Heart left ventricle (tissue), 16 donors: ENCODE results near the gene PIAS4. TPM values are rescaled to one million over a fixed set of nuclear protein-coding genes. Genes with fewer than 3 reads are reported as not detected.
A peak's percentile ranks its signal among the peaks of the same experiment; 100 is the strongest.

ENCODE experiments used
- ATAC-seq, 4 donors: fragments of 200-7000 bp; cut with Tn5 transposase; one replicate each; pipeline ENCODE4 v1.9.1; 2020 to 2022; ENCODE audit warnings: moderate library complexity in 4 of 4, mild to moderate bottlenecking in 3 of 4, moderate number of reproducible peaks in 1 of 4
- DNase-seq, 5 donors: peaks; one replicate each; pipeline ENCODE4 v3.0.0-alpha.2; 2020
- H3K27ac ChIP-seq, 12 donors: fragments of 200-600 bp; sonication (generic) in 4 of 12; one replicate each; pipeline versions ENCODE4 v1.5.0 to v1.8.0; 2016 to 2022; ENCODE audit warnings: mild to moderate bottlenecking in 2 of 12
- H3K27me3 ChIP-seq, 9 donors: fragments of 200-600 bp; sonication (generic) in 2 of 9; one replicate each; pipeline versions ENCODE4 v1.5.1 to v1.8.0; 2016 to 2022; ENCODE audit warnings: mild to moderate bottlenecking in 3 of 9
- H3K36me3 ChIP-seq, 9 donors: fragments of 200-600 bp; sonication (generic) in 2 of 9; one replicate each; pipeline versions ENCODE4 v1.5.0 to v1.8.0; 2018 to 2022; ENCODE audit warnings: mild to moderate bottlenecking in 2 of 9
- H3K4me1 ChIP-seq, 12 donors: fragments of 200-600 bp; sonication (generic) in 4 of 12; one replicate each; pipeline versions ENCODE4 v1.5.0 to v1.8.0; 2016 to 2022; ENCODE audit warnings: mild to moderate bottlenecking in 3 of 12
- H3K4me3 ChIP-seq, 12 donors: fragments of 200-600 bp; sonication (generic) in 4 of 12; one replicate each; pipeline versions ENCODE4 v1.5.0 to v1.8.0; 2017 to 2022; ENCODE audit warnings: mild to moderate bottlenecking in 9 of 12, moderate library complexity in 4 of 12
- H3K9me3 ChIP-seq, 12 donors: fragments of 200-600 bp; sonication (generic) in 4 of 12; one replicate each; pipeline versions ENCODE4 v1.5.0 to v1.8.0; 2016 to 2022; ENCODE audit warnings: mild to moderate bottlenecking in 1 of 12
- CTCF ChIP-seq, 12 donors: fragments of 200-600 bp; sonication (generic) in 4 of 12; IDR thresholded peaks; one replicate each; pipeline versions ENCODE4 v1.5.0 to v1.8.0; 2018 to 2022; ENCODE audit warnings: antibody characterized with exemption in 12 of 12, mild to moderate bottlenecking in 5 of 12
- POLR2A ChIP-seq, 2 donors: fragments of 450-650 bp; IDR thresholded peaks; one replicate each; pipeline ENCODE4 v1.6.1; 2017; ENCODE audit warnings: antibody characterized with exemption in 2 of 2, mild to moderate bottlenecking in 2 of 2, moderate library complexity in 2 of 2
- WGBS, 4 donors: extraction: QIAGEN DNeasy Blood & Tissue Kit in 2 of 4; methylation state at CpG; one replicate each; pipeline versions ENCODE4 v1.1.5 to v1.1.7; 2013 to 2018; 5-methylcytosine and 5-hydroxymethylcytosine counted together
- intact Hi-C, 10 donors: fragments of 100-400 bp; cut with DNase I; formaldehyde crosslinking; loops; one replicate each; pipeline versions ENCODE4 v1.11.1 to v1.14.2; 2022
- polyA plus RNA-seq, 2 donors: library from polyadenylated mRNA; stranded (reverse); fragments of 200-250 nt; gene quantifications; one replicate each; pipeline ENCODE4 v1.2.3, GENCODE V29; 2013
- total RNA-seq, 9 donors: library from RNA; depleted of rRNA in 2 of 9; stranded (reverse); fragments of >200 nt in 2 of 9; fragmentation: NEBNext Ultra II Directional in 3 of 9; extraction: Animal tissue kit (Norgen Biotek cat#: 25700) in 3 of 9; gene quantifications; one replicate each; pipeline versions ENCODE4 v1.1.0 to v1.2.4, GENCODE V29; 2016 to 2023
- donor health status: ischemic (EF 13 %, LVEDD 7.1; RV severe dilation, severe dysfunction).
- donor health status: healthy with polysubstance abuse.
- donor health status: DM: no; HTN: yes; CAD: no.
- donor health status: DM: no; HTN: no; CAD: no.
- donor health status: ischemic (EF 25% LVEDD 6.9; RV normal size, moderate dysfunction).
- donor health status: ischemic (EF 25% LVEDD 5.7; RV mildly dilated, moderate dysfunction).
- donor health status: healthy.
- donor health status: DM: yes; HTN: yes; CAD: no.
- donor health status: ischemic (EF 35%, LVEDD 5.7; RV mildly dilated, moderate dysfunction).
- donor health status: nonischemic (EF 11% LVEDD 7.7; RV severe dilation, severe dysfunction).
- donor health status: DM: yes; HTN: yes; CAD: no.
- donor health status: PGD.
- donor health status: ischemic (EF 29% LVEDD 5.4; RV normal size, mild dysfunction).
- donor health status: nonischemic (EF 23%, LVEDD 6.1; RV moderate dilation, normal function).

PIAS4 gene
- total and polyA plus RNA-seq, 11 donors: 12.3 to 19.1 (median 15.3) TPM

- peak overlapping the region in 3 of 12 donors; percentile 71 to 97 (median 94) for H3K4me3 ChIP-seq
- TF ChIP-seq POLR2A (IDR thresholded peaks at IDR 0.05) (no peak), CTCF (IDR thresholded peaks at IDR 0.05) (no peak)
- peak in 2 of 4 donors; percentile 4 to 10 for ATAC-seq
Observed at GRCh38 chr19:3982701-3983541, 24.6 kb upstream of the PIAS4 start.

GRCh38 chr19:3983542-3983914 is 24.0 kb upstream of the PIAS4 start:
- WGBS, 4 donors: 41 to 59% (median 57%) methylated on average over 7 of the region's 7 CpGs
- no peaks in the 10 kb centered on the region for H3K27me3 ChIP-seq
- peaks cover 7 to 62% (median 57%) of the 10 kb centered on the region in 9 donors for H3K36me3 ChIP-seq
- no peak for ATAC-seq
- intact Hi-C loops: loop anchor here in 7 of 10 donors (10.0 kb wide), 5 partner anchors 131 to 221 kb away; partner anchors contain the start of genes APBA3 (in 3 of the 7), MRPL54 (in 3 of the 7), ANKRD24 (in 2 of the 7) and SIRT6 (in 2 of the 7)
- peaks cover 10 to 69% (median 44%) of the 10 kb centered on the region in 12 donors for H3K4me1 ChIP-seq
- DNase-seq: no peak
- H3K9me3 ChIP-seq: no peaks in the 10 kb centered on the region
- peak overlapping the region in 11 of 12 donors; percentile 70 to 100 (median 83) for H3K4me3 ChIP-seq
- TF ChIP-seq POLR2A (IDR thresholded peaks at IDR 0.05): no peak
- no peak for TF ChIP-seq CTCF (IDR thresholded peaks at IDR 0.05)
- H3K27ac ChIP-seq: peak overlapping the region in 11 of 12 donors; percentile 85 to 98 (median 93)

More at GRCh38 chr19:3982701-3983541, 24.6 kb upstream of the PIAS4 start:
- DNase-seq: peak in 4 of 5 donors; percentile 22 to 48 (median 24)
- 80 to 85% (median 84%) methylated on average over 30 to 40 of the region's 40 CpGs for WGBS, 4 donors
- Histone ChIP-seq H3K9me3 (no peaks in the 10 kb centered on the region), H3K36me3 (peaks cover 8 to 68% (median 63%) of the 10 kb centered on the region in 9 donors), H3K4me1 (peaks cover 7 to 66% (median 43%) of the 10 kb centered on the region in 12 donors), H3K27ac (peak overlapping the region in 7 of 12 donors; percentile 85 to 98 (median 95)), H3K27me3 (no peaks in the 10 kb centered on the region)
- intact Hi-C loops: loop anchor here in 7 of 10 donors (10.0 kb wide), 5 partner anchors 132 to 222 kb away; partner anchors contain the start of genes APBA3 (in 3 of the 7), MRPL54 (in 3 of the 7), ANKRD24 (in 2 of the 7) and SIRT6 (in 2 of the 7)

GRCh38 chr19:3983936-3984583 is 23.5 kb upstream of the PIAS4 start:
- peak overlapping the region; percentile 64 to 100 (median 82) for H3K4me3 ChIP-seq
- peaks cover 7 to 57% (median 52%) of the 10 kb centered on the region in 9 donors for H3K36me3 ChIP-seq
- no peaks in the 10 kb centered on the region for H3K9me3 ChIP-seq
- TF ChIP-seq POLR2A (IDR thresholded peaks at IDR 0.05) (no peak), CTCF (IDR thresholded peaks at IDR 0.05) (no peak)
- H3K4me1 ChIP-seq: peaks cover 10 to 69% (median 44%) of the 10 kb centered on the region in 12 donors
- H3K27me3 ChIP-seq: no peaks in the 10 kb centered on the region
- WGBS, 4 donors: 11 to 21% (median 16%) methylated on average over 29 to 30 of the region's 30 CpGs
- intact Hi-C loops: loop anchor here in 9 of 10 donors (2.0 to 10.0 kb wide), 7 partner anchors 13 to 221 kb away; partner anchors contain the start of genes DAPK3 (in 4 of the 9), APBA3 (in 3 of the 9), MRPL54 (in 3 of the 9) and ANKRD24 (in 2 of the 9)
- DNase-seq (peak in 4 of 5 donors; percentile 20 to 54 (median 32)), ATAC-seq (peak in 1 of 4 donors; percentile 3)
- H3K27ac ChIP-seq: peak overlapping the region; percentile 80 to 98 (median 92)
